ENCODE data around the gene GNPAT. TPM values are rescaled to one million over a fixed set of nuclear protein-coding genes. Genes with fewer than 3 reads are reported as not detected.
A peak's percentile ranks its signal among the peaks of the same experiment; 100 is the strongest.

The GNPAT gene
- total RNA-seq (2022) (44.5 and 52.7 TPM in 2 replicates), Bru-seq, nascent RNA (percentile 88 among the genes with signal in this experiment), BruChase-seq, experiment 1, labeled RNA remaining after a 6-hour chase (percentile 87 among the genes with signal in this experiment), BruChase-seq, experiment 2, labeled RNA remaining after a 2-hour chase (percentile 85 among the genes with signal in this experiment)
- long read RNA-seq, transcript GNPAT-201 (16 exons, 2,643 nt), result major isoform, 69 of 94 reads
- long read RNA-seq, partial matches to known transcripts, result 6 of 94 reads
- long read RNA-seq, other reads (novel, unspliced or antisense), result 19 of 94 reads

DNA sequence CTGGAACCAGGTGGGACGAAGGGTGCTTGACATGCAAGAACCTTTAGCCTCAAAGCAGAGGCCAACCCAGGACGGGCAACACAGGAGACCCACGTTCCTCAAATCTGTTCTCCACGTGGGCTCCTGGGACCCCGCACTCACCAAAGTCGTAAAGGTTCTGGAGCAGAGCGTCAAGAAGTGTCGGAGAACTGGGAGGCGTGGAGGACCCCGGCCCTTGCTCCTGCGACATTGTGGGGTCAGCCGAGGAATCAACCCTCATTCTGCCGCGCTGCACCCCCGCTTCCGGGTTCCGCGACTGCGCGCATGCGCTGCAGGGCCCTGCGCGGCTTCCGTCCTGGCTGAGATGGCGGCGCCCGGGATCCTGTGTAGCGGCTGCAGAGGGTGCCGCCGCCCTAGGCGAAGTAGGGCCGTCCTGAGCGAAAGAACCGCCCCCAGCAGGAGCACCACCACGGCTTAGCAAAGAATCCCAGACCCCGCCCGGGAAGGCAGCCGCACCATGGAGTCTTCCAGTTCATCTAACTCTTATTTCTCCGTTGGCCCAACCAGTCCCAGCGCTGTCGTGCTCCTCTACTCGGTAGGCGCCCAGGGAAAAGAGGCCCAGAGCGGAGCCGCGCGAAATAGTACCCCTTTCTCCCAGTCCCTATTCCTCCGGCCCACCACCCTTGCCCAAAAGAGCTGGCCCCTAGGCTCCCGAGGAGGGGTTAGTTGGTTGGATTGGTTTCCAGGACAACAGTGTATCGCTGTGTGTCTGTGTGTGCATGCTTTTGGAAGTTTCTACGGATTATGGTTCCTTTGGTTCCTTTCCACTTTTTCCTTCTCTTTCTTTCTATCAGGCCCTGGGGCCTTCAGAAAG, at the start of gene GNPAT:
GNPAT (plus strand) TSS at position 330 of the 853 bp plus-strand sequence; CDS start at position 497, 167 bp downstream.
- BruUV-seq (replicated peaks), result no TSS peak
- Mint-ChIP-seq H3K27ac (ENCODE audit: unreplicated experiment) (peak within 1 kb of the TSS; percentile 87), H3K36me3 (ENCODE audit: insufficient read depth, unreplicated experiment) (peaks cover 41% of the 10 kb centered on the region), H3K4me3 (ENCODE audit: low read depth, unreplicated experiment) (peak within 1 kb of the TSS; percentile 94), H3K9me3 (ENCODE audit: low read depth, unreplicated experiment) (peaks cover 7% of the 10 kb centered on the region), H3K27me3 (ENCODE audit: unreplicated experiment) (no peaks in the 10 kb centered on the region), H3K4me1 (ENCODE audit: low read depth, unreplicated experiment) (peaks cover 46% of the 10 kb centered on the region)
- TF ChIP-seq, protein P1, sequence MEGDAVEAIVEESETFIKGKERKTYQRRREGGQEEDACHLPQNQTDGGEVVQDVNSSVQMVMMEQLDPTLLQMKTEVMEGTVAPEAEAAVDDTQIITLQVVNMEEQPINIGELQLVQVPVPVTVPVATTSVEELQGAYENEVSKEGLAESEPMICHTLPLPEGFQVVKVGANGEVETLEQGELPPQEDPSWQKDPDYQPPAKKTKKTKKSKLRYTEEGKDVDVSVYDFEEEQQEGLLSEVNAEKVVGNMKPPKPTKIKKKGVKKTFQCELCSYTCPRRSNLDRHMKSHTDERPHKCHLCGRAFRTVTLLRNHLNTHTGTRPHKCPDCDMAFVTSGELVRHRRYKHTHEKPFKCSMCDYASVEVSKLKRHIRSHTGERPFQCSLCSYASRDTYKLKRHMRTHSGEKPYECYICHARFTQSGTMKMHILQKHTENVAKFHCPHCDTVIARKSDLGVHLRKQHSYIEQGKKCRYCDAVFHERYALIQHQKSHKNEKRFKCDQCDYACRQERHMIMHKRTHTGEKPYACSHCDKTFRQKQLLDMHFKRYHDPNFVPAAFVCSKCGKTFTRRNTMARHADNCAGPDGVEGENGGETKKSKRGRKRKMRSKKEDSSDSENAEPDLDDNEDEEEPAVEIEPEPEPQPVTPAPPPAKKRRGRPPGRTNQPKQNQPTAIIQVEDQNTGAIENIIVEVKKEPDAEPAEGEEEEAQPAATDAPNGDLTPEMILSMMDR (IDR thresholded peaks at IDR 0.05; ENCODE audit: unreplicated experiment), result no peak
- DNase-seq, result peak; percentile 94
- intact Hi-C loops (cut with micrococcal nuclease; ENCODE audit: unreplicated experiment), result loop anchor here (5.0 kb wide), 1 partner anchor 361 kb away; no protein-coding TSS in a partner anchor
- CTCF ChIA-PET, result interaction anchor here (1.1 kb wide), 1 partner anchor 94 kb away, joined by 3 read pairs; no protein-coding TSS in a partner anchor

DNA sequence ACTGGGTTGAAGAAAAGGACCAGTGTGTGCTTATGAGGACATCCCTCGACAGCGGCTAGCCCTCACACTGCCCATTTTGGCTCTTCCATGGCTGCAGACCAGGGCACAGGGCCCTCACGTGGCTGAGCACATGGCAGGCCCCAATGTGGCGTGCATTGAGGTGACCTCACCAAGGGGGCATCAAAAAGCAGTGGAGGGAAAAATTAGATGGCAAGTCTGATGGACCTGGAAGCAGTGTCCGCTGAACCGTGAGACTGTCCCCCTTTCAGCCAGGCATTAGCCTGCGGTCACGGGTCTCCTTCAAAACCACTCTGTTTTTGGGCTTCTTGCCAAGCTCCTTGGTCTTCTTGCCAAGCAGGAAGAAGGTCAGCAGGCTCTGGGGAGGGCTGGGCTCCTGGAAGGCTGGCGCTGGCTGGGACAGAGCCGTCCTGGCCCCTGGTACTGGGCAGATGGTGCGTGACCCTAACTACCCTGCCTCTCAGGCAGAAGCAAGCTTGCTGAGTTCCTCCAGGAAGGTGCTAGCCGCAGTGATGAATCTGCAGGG, 48.3 kb upstream of the GNPAT start:
- DNase-seq, result peak; percentile 92
- CTCF ChIA-PET, result interaction anchor here (1.0 to 1.2 kb wide), 4 partner anchors 9 to 33 kb away, joined by 3 to 5 read pairs (median 4); no protein-coding TSS in a partner anchor
- BruUV-seq (replicated peaks), result no TSS peak
- Mint-ChIP-seq H3K4me1 (ENCODE audit: low read depth, unreplicated experiment) (peaks cover 35% of the 10 kb centered on the region), H3K36me3 (ENCODE audit: insufficient read depth, unreplicated experiment) (no peaks in the 10 kb centered on the region), H3K27ac (ENCODE audit: unreplicated experiment) (no peak overlapping the region), H3K27me3 (ENCODE audit: unreplicated experiment) (peaks cover 39% of the 10 kb centered on the region), H3K9me3 (ENCODE audit: low read depth, unreplicated experiment) (no peaks in the 10 kb centered on the region), H3K4me3 (ENCODE audit: low read depth, unreplicated experiment) (no peak overlapping the region)
- intact Hi-C loops (cut with micrococcal nuclease; ENCODE audit: unreplicated experiment), result loop anchor here (10.0 kb wide), 1 partner anchor 158 kb away; no protein-coding TSS in a partner anchor
- TF ChIP-seq, protein P1 (IDR thresholded peaks at IDR 0.05; ENCODE audit: unreplicated experiment), result no peak

DNA sequence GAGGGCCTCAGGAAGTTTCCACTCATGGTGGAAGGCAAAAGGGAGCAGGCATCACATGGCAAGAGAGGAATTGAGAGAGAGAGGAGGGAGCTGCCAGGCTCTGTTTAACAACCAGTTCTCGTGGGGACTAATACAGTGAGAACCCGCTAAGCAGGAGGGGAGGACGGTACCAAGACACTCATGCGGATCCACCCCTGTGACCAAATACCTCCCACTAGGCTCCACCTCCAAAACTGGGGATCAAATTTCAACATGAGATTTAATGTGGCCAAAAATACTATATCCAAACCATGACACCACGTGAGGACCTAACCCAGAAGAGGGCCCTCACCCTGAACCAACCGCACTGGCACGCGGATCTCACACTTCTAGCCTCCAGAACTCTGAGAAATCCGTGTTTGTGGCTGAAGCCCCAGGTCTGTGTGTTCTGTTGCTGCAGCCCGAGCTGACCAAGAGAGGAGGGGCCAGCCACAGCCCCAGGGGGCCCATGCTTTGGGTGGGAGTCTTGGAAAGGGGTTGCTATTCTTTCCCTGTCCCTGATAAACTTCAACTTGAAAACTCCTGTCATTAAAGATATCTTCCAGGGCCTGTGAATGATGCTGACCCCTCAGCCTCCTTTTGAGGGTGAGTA, 47.2 kb upstream of the GNPAT start:
- Mint-ChIP-seq H3K27me3 (ENCODE audit: unreplicated experiment) (peaks cover 27% of the 10 kb centered on the region), H3K9me3 (ENCODE audit: low read depth, unreplicated experiment) (no peaks in the 10 kb centered on the region), H3K36me3 (ENCODE audit: insufficient read depth, unreplicated experiment) (no peaks in the 10 kb centered on the region), H3K4me3 (ENCODE audit: low read depth, unreplicated experiment) (no peak overlapping the region), H3K27ac (ENCODE audit: unreplicated experiment) (no peak overlapping the region), H3K4me1 (ENCODE audit: low read depth, unreplicated experiment) (peaks cover 35% of the 10 kb centered on the region)
- CTCF ChIA-PET, result interaction anchor here (1.0 to 1.8 kb wide), 3 partner anchors 14 to 215 kb away, joined by 3 to 7 read pairs (median 6); partner anchors contain the start of genes ARV1 and TTC13
- TF ChIP-seq, protein P1 (IDR thresholded peaks at IDR 0.05; ENCODE audit: unreplicated experiment), result no peak
- no TSS peak for BruUV-seq (replicated peaks)
- DNase-seq, result no peak
- intact Hi-C loops (cut with micrococcal nuclease; ENCODE audit: unreplicated experiment), result loop anchor here (2.0 to 10.0 kb wide), 2 partner anchors 55 to 159 kb away; no protein-coding TSS in a partner anchor

DNA sequence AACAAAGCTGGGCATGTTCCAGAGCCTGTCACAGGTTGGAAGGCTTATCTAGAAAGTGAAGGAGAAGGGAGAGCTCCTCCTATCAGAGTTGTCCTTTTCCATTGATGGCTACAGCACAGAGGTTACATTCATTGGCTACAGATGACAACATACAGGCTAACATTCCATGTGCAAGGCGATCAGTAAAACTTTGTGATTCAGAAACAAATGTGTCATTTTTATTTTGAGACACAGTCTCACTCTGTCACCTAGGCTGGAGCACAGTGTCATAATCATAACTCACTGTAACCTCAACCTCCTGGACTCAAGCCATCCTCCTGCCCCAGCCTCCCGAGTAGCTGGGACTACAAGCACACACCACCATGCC, 46.6 kb upstream of the GNPAT start:
- intact Hi-C loops (cut with micrococcal nuclease; ENCODE audit: unreplicated experiment), result loop anchor here (2.0 to 10.0 kb wide), 2 partner anchors 56 to 160 kb away; no protein-coding TSS in a partner anchor
- Mint-ChIP-seq H3K4me3 (ENCODE audit: low read depth, unreplicated experiment) (no peak overlapping the region), H3K9me3 (ENCODE audit: low read depth, unreplicated experiment) (no peaks in the 10 kb centered on the region), H3K27ac (ENCODE audit: unreplicated experiment) (no peak overlapping the region), H3K4me1 (ENCODE audit: low read depth, unreplicated experiment) (peaks cover 35% of the 10 kb centered on the region), H3K27me3 (ENCODE audit: unreplicated experiment) (peaks cover 21% of the 10 kb centered on the region), H3K36me3 (ENCODE audit: insufficient read depth, unreplicated experiment) (no peaks in the 10 kb centered on the region)
- CTCF ChIA-PET, result interaction anchor here (0.6 to 1.8 kb wide), 6 partner anchors 13 to 336 kb away, joined by 3 to 7 read pairs (median 4); partner anchors contain the start of genes ARV1 and TTC13
- no peak for DNase-seq
- BruUV-seq (replicated peaks), result no TSS peak
- TF ChIP-seq, protein P1 (IDR thresholded peaks at IDR 0.05; ENCODE audit: unreplicated experiment), result no peak
